Neural cell (in vitro differentiated cells): ENCODE results near the gene PRKAG2. TPM values are rescaled to one million over a fixed set of nuclear protein-coding genes. Genes with fewer than 3 reads are reported as not detected.

Source experiments
- H2AFZ ChIP-seq: fragments of 200-600, 300-800 bp; sonication (generic), shearing (Covaris generic); 2 replicates; pipeline ENCODE4 v1.6.0; 2014; ENCODE audit warnings: low read depth, mild to moderate bottlenecking, antibody characterized with exemption, low read length, moderate library complexity
- H3F3A ChIP-seq: fragments of 200-600 bp; shearing (Covaris generic); 2 replicates; pipeline ENCODE4 v1.6.1; 2016; ENCODE audit warnings: mild to moderate bottlenecking, moderate library complexity, mixed read lengths, antibody characterized with exemption, low read length; ENCODE audit not compliant: insufficient read depth, poor library complexity, severe bottlenecking
- H3K27ac ChIP-seq: fragments of 200-600, 300-800 bp; sonication (generic), shearing (Covaris generic); 2 replicates; pipeline ENCODE4 v1.5.1; 2014; ENCODE audit warnings: mild to moderate bottlenecking, low read length, moderate library complexity
- H3K27me3 ChIP-seq: fragments of 300-800, 200-600 bp; sonication (generic), shearing (Covaris generic); 2 replicates; pipeline ENCODE4 v1.6.0; 2014; ENCODE audit warnings: mild to moderate bottlenecking, low read depth, low read length, moderate library complexity; ENCODE audit not compliant: insufficient read depth
- H3K36me3 ChIP-seq: fragments of 300-800, 200-600 bp; sonication (generic), shearing (Covaris generic); 2 replicates; pipeline ENCODE4 v1.5.1; 2014; ENCODE audit warnings: mild to moderate bottlenecking, antibody characterized with exemption, low read length, moderate library complexity; ENCODE audit not compliant: insufficient read depth
- H3K4me2 ChIP-seq: fragments of 300-800, 200-600 bp; sonication (generic), shearing (Covaris generic); 2 replicates; pipeline ENCODE4 v1.6.0; 2014; ENCODE audit warnings: mild to moderate bottlenecking, low read length
- H3K4me3 ChIP-seq: fragments of 300-800, 200-600 bp; sonication (generic), shearing (Covaris generic); 2 replicates; pipeline ENCODE4 v1.5.1; 2014; ENCODE audit warnings: mild to moderate bottlenecking, low read length, moderate library complexity
- H3K79me2 ChIP-seq: fragments of 200-600 bp; shearing (Covaris generic); replicated peaks from 2 replicates; pipeline ENCODE4 v1.6.0; 2014; ENCODE audit warnings: mild to moderate bottlenecking, low read length, moderate library complexity; ENCODE audit not compliant: insufficient read depth
- H3K9ac ChIP-seq: fragments of 300-800, 200-600 bp; sonication (generic), shearing (Covaris generic); 2 replicates; pipeline ENCODE4 v1.6.1; 2016; ENCODE audit warnings: mild to moderate bottlenecking, low read length, mixed read lengths
- H3K9me2 ChIP-seq: fragments of 200-600 bp; shearing (Covaris generic); 2 replicates; pipeline ENCODE4 v1.6.1; 2016; ENCODE audit warnings: mild to moderate bottlenecking, low read length, mixed read lengths; ENCODE audit not compliant: insufficient read depth
- H3K9me3 ChIP-seq: fragments of 200-600, 300-800 bp; sonication (generic), shearing (Covaris generic); 2 replicates; pipeline ENCODE4 v1.6.1; 2016; ENCODE audit warnings: mild to moderate bottlenecking, mixed run types, low read length, moderate library complexity, mixed read lengths
- H4K20me1 ChIP-seq: fragments of 200-600 bp; shearing (Covaris generic); 2 replicates; pipeline ENCODE4 v1.6.1; 2016; ENCODE audit warnings: mild to moderate bottlenecking, mixed run types; ENCODE audit not compliant: insufficient read depth
- EP300 ChIP-seq: fragments of 450-650 bp; conservative IDR thresholded peaks from 2 replicates; pipeline ENCODE4 v1.6.1; 2014; ENCODE audit warnings: antibody characterized with exemption, mild to moderate bottlenecking, moderate library complexity; ENCODE audit not compliant: poor library complexity, severe bottlenecking
- EZH2 ChIP-seq: fragments of 200-600, 300-800 bp; shearing (Covaris generic), sonication (generic); IDR thresholded peaks from 2 replicates; pipeline ENCODE4 v1.6.1; 2014; ENCODE audit warnings: antibody characterized with exemption, low read length, borderline replicate concordance, mild to moderate bottlenecking; ENCODE audit not compliant: insufficient read depth, poor library complexity, severe bottlenecking
- MXI1 ChIP-seq: fragments of 450-650 bp; conservative IDR thresholded peaks from 2 replicates; pipeline ENCODE4 v1.6.1; 2014; ENCODE audit warnings: antibody characterized with exemption, mild to moderate bottlenecking; ENCODE audit not compliant: poor library complexity, severe bottlenecking
- POLR2AphosphoS5 ChIP-seq: IDR thresholded peaks from 2 replicates; pipeline ENCODE4 v1.6.1; 2012
- RAD21 ChIP-seq: fragments of 450-650 bp; conservative IDR thresholded peaks from 2 replicates; pipeline ENCODE4 v1.6.1; 2014; ENCODE audit warnings: antibody characterized with exemption, mild to moderate bottlenecking, moderate library complexity
- SMC3 ChIP-seq: fragments of 450-650 bp; conservative IDR thresholded peaks from 2 replicates; pipeline ENCODE4 v1.6.1; 2014; ENCODE audit warnings: antibody characterized with exemption, mild to moderate bottlenecking, moderate library complexity; ENCODE audit not compliant: poor library complexity
- TAF1 ChIP-seq: IDR thresholded peaks from 2 replicates; pipeline ENCODE4 v1.6.1; 2012; ENCODE audit warnings: low read depth
- polyA plus RNA-seq: library from polyadenylated mRNA; depleted of rRNA; stranded (reverse); fragments of >200 nt; gene quantifications from 2 replicates; pipeline ENCODE4 v1.2.3, GENCODE V29; 2014
- TF ChIP-seq, protein P1 (sequence below): fragments of 450-650 bp; IDR thresholded peaks from 2 replicates; pipeline ENCODE4 v1.5.1; 2014; ENCODE audit warnings: antibody characterized with exemption, mild to moderate bottlenecking, moderate library complexity; ENCODE audit not compliant: poor library complexity, severe bottlenecking
- TF ChIP-seq, protein P2 (sequence below): IDR thresholded peaks from 2 replicates; pipeline ENCODE4 v1.6.1; 2012; ENCODE audit warnings: borderline replicate concordance

PRKAG2 gene
- polyA plus RNA-seq, 1 donor from 2014 or later: 22.9 TPM

DNA sequence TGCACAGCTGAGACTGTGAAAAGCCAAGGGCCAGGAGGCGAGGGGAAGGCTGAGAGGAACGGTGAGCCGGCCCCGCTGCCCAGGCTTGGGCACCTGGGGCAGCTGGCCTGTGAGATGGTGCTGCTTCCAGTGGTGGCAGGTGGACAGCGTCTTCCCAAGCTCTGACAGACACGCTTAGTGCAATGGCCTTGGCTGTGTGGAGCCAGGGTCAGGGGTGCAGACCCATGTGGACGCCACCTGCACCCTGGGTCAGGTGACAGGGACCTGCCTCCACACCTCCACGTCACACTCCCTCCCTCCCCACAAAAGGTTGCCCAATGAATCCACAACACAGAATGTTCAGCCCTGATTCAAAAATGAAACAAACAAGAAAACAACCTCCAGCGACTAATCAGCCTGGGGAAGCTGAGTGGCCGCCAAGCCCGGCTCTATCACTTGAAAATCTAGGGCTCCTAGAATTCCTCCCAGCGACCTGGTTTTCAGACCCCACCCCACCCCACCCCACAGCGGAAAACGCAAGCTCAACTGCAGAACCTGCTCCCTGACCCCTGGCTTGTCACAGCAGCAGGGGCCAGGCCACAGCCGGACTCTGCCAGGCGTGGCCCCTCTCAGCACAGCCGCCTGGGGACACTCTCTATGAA, 54.3 kb downstream of the PRKAG2 start:
- Histone ChIP-seq H3K9me3 (no peaks in the 10 kb centered on the region), H3K9ac (no peak overlapping the region), H3K9me2 (no peaks in the 10 kb centered on the region), H3K79me2 (no peaks in the 10 kb centered on the region), H4K20me1 (no peaks in the 10 kb centered on the region), H3K27me3 (no peaks in the 10 kb centered on the region), H3K4me3 (no peak overlapping the region), H3F3A (no peaks in the 10 kb centered on the region), H3K4me2 (no peak overlapping the region), H2AFZ (no peak overlapping the region), H3K27ac (no peak overlapping the region), H3K36me3 (no peaks in the 10 kb centered on the region)
- no peak for TF ChIP-seq RAD21
- no peak for TF ChIP-seq MXI1
- TF ChIP-seq, protein P1, sequence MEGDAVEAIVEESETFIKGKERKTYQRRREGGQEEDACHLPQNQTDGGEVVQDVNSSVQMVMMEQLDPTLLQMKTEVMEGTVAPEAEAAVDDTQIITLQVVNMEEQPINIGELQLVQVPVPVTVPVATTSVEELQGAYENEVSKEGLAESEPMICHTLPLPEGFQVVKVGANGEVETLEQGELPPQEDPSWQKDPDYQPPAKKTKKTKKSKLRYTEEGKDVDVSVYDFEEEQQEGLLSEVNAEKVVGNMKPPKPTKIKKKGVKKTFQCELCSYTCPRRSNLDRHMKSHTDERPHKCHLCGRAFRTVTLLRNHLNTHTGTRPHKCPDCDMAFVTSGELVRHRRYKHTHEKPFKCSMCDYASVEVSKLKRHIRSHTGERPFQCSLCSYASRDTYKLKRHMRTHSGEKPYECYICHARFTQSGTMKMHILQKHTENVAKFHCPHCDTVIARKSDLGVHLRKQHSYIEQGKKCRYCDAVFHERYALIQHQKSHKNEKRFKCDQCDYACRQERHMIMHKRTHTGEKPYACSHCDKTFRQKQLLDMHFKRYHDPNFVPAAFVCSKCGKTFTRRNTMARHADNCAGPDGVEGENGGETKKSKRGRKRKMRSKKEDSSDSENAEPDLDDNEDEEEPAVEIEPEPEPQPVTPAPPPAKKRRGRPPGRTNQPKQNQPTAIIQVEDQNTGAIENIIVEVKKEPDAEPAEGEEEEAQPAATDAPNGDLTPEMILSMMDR: no peak
- TF ChIP-seq, protein P2, sequence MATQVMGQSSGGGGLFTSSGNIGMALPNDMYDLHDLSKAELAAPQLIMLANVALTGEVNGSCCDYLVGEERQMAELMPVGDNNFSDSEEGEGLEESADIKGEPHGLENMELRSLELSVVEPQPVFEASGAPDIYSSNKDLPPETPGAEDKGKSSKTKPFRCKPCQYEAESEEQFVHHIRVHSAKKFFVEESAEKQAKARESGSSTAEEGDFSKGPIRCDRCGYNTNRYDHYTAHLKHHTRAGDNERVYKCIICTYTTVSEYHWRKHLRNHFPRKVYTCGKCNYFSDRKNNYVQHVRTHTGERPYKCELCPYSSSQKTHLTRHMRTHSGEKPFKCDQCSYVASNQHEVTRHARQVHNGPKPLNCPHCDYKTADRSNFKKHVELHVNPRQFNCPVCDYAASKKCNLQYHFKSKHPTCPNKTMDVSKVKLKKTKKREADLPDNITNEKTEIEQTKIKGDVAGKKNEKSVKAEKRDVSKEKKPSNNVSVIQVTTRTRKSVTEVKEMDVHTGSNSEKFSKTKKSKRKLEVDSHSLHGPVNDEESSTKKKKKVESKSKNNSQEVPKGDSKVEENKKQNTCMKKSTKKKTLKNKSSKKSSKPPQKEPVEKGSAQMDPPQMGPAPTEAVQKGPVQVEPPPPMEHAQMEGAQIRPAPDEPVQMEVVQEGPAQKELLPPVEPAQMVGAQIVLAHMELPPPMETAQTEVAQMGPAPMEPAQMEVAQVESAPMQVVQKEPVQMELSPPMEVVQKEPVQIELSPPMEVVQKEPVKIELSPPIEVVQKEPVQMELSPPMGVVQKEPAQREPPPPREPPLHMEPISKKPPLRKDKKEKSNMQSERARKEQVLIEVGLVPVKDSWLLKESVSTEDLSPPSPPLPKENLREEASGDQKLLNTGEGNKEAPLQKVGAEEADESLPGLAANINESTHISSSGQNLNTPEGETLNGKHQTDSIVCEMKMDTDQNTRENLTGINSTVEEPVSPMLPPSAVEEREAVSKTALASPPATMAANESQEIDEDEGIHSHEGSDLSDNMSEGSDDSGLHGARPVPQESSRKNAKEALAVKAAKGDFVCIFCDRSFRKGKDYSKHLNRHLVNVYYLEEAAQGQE: no peak
- no peak for TF ChIP-seq POLR2AphosphoS5
- TF ChIP-seq SMC3: no peak
- TF ChIP-seq EP300: no peak
- TF ChIP-seq TAF1: no peak
- no peak for TF ChIP-seq EZH2

DNA sequence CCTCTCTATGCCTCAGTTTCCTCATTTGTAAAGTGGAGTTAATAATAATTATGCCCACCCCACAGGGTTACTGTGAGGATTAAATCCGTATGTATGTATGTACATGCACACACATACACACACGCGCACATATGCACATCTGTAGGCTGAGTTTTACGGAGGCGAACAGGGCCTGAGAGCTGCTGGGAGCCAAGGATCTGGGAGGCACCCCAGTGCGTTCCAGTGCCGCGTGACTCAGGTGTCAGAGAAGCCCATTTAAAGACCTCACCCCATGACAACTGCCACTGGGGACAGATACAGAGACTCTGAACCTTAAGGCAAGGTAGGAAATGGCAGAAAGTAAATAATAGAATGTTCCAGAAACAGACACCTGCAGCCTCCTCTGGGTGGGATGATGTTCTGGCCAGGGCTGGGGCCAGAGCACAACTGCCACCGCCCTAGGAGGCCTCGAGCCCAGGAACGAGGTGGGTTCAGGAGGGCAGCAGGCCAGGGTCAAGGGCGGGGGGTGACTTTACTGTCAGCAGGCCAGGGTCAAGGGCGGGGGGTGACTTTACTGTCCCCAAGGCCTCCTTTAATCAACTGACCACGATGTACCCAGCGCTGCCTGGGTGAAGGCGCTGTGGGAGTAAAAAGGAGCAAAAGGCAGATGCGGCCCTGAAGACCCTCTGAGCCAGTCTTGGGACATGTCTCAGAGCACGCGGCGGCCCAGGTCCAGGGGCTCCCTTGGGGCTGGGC, 54.9 kb downstream of the PRKAG2 start:
- H3K9ac ChIP-seq: no peak overlapping the region
- H2AFZ ChIP-seq: no peak overlapping the region
- no peaks in the 10 kb centered on the region for H3K9me3 ChIP-seq
- no peaks in the 10 kb centered on the region for H3K9me2 ChIP-seq
- no peaks in the 10 kb centered on the region for H3K79me2 ChIP-seq
- H3K36me3 ChIP-seq: no peaks in the 10 kb centered on the region
- no peak overlapping the region for H3K27ac ChIP-seq
- H3K4me3 ChIP-seq: no peak overlapping the region
- no peak for TF ChIP-seq EP300
- no peak for TF ChIP-seq POLR2AphosphoS5
- TF ChIP-seq, protein P2: no peak
- TF ChIP-seq MXI1: no peak
- TF ChIP-seq RAD21: no peak
- TF ChIP-seq, protein P1: no peak
- no peak for TF ChIP-seq EZH2
- no peak for TF ChIP-seq SMC3
- no peak for TF ChIP-seq TAF1
- no peaks in the 10 kb centered on the region for H4K20me1 ChIP-seq
- H3F3A ChIP-seq: no peaks in the 10 kb centered on the region
- no peaks in the 10 kb centered on the region for H3K27me3 ChIP-seq
- no peak overlapping the region for H3K4me2 ChIP-seq
